ENCODE results near the gene MGAT4A. TPM values are rescaled to one million over a fixed set of nuclear protein-coding genes. Genes with fewer than 3 reads are reported as not detected.
A peak's percentile ranks its signal among the peaks of the same experiment; 100 is the strongest.

The MGAT4A gene
- total RNA-seq, 6 experiments from 2014 or later, result 0.14 TPM; not detected in 5

- no peak overlapping the region for H3K4me3 Mint-ChIP-seq
- no peaks in the 10 kb centered on the region for H3K9me3 Mint-ChIP-seq
- no peaks in the 10 kb centered on the region for H3K27me3 Mint-ChIP-seq (ENCODE audit: insufficient read depth)
- H3K4me1 Mint-ChIP-seq (ENCODE audit: low read depth), result no peaks in the 10 kb centered on the region
- no peak for TF ChIP-seq CTCF (IDR thresholded peaks at IDR 0.05)
- no peak for DNase-seq
- no peak overlapping the region for H3K27ac Mint-ChIP-seq
- peaks cover 6% of the 10 kb centered on the region for H3K36me3 Mint-ChIP-seq (ENCODE audit: low read depth)
These were observed 148.4 kb downstream of the MGAT4A start for GRCh38 chr2:98582523-98582922.

GRCh38 chr2:98580656-98581284, 150.2 kb downstream of the MGAT4A start:
- no peak overlapping the region for H3K27ac Mint-ChIP-seq
- no peak overlapping the region for H3K4me3 Mint-ChIP-seq
- no peaks in the 10 kb centered on the region for H3K27me3 Mint-ChIP-seq (ENCODE audit: insufficient read depth)
- peak; percentile 27; the same call in 1 of the 2 replicates for TF ChIP-seq CTCF (IDR thresholded peaks at IDR 0.05)
- no peaks in the 10 kb centered on the region for H3K9me3 Mint-ChIP-seq
- peaks cover 10% of the 10 kb centered on the region; the same call in 1 of the 2 replicates for H3K36me3 Mint-ChIP-seq (ENCODE audit: low read depth)
- H3K4me1 Mint-ChIP-seq (ENCODE audit: low read depth), result no peaks in the 10 kb centered on the region
- no peak for DNase-seq

GRCh38 chr2:98579926-98580325, 151.0 kb downstream of the MGAT4A start:
- no peak for TF ChIP-seq CTCF (IDR thresholded peaks at IDR 0.05)
- Mint-ChIP-seq H3K36me3 (ENCODE audit: low read depth) (peaks cover 10% of the 10 kb centered on the region; the same call in 1 of the 2 replicates), H3K4me3 (no peak overlapping the region), H3K9me3 (no peaks in the 10 kb centered on the region), H3K27ac (no peak overlapping the region; the same call in 1 of the 2 replicates), H3K4me1 (ENCODE audit: low read depth) (no peaks in the 10 kb centered on the region), H3K27me3 (ENCODE audit: insufficient read depth) (no peaks in the 10 kb centered on the region)
- DNase-seq, result no peak

GRCh38 chr2:98578231-98578630, 152.7 kb downstream of the MGAT4A start:
- Mint-ChIP-seq H3K4me3 (no peak overlapping the region), H3K4me1 (ENCODE audit: low read depth) (no peaks in the 10 kb centered on the region), H3K9me3 (no peaks in the 10 kb centered on the region), H3K27ac (no peak overlapping the region), H3K27me3 (ENCODE audit: insufficient read depth) (no peaks in the 10 kb centered on the region; the same call in 1 of the 2 replicates), H3K36me3 (ENCODE audit: low read depth) (peaks cover 18% of the 10 kb centered on the region)
- DNase-seq, result no peak
- TF ChIP-seq CTCF (IDR thresholded peaks at IDR 0.05), result no peak

- H3K27me3 Mint-ChIP-seq (ENCODE audit: insufficient read depth), result no peaks in the 10 kb centered on the region; the same call in 1 of the 2 replicates
- peaks cover 18% of the 10 kb centered on the region for H3K36me3 Mint-ChIP-seq (ENCODE audit: low read depth)
- no peaks in the 10 kb centered on the region for H3K9me3 Mint-ChIP-seq
- no peak overlapping the region for H3K27ac Mint-ChIP-seq
- no peaks in the 10 kb centered on the region for H3K4me1 Mint-ChIP-seq (ENCODE audit: low read depth)
- peak; percentile 37 for TF ChIP-seq CTCF (IDR thresholded peaks at IDR 0.05)
- H3K4me3 Mint-ChIP-seq, result no peak overlapping the region
- no peak for DNase-seq
These were observed 153.6 kb downstream of the MGAT4A start for GRCh38 chr2:98577313-98577712.

Measured in HFFc6 (cell line).